ENCODE results near the gene GNG7. TPM values are rescaled to one million over a fixed set of nuclear protein-coding genes. Genes with fewer than 3 reads are reported as not detected.
A peak's percentile ranks its signal among the peaks of the same experiment; 100 is the strongest.

The GNG7 gene
- total RNA-seq, 2 donors from 2014 or later: 12.3 to 12.4 TPM

GRCh38 chr19:2524840-2525723, 177.4 kb downstream of the GNG7 start:
- no peaks in the 10 kb centered on the region for H3K4me1 Mint-ChIP-seq
- no peaks in the 10 kb centered on the region for H3K9me3 Mint-ChIP-seq
- TF ChIP-seq CTCF (conservative IDR thresholded peaks at IDR 0.05): no peak
- Histone ChIP-seq H3K9me3 (ENCODE audit: control insufficient read depth, low read length) (no peaks in the 10 kb centered on the region), H3K27ac (ENCODE audit: low read depth, low read length) (peak overlapping the region; percentile 17), H3K4me1 (ENCODE audit: control insufficient read depth, insufficient read depth, low read length) (no peaks in the 10 kb centered on the region), H3K4me3 (ENCODE audit: low read length) (no peak overlapping the region), H3K9ac (ENCODE audit: extremely low read depth, low read length, poor library complexity, severe bottlenecking) (no peak overlapping the region), H3K27me3 (ENCODE audit: control insufficient read depth, insufficient read depth, low read length, poor library complexity, severe bottlenecking) (no peaks in the 10 kb centered on the region), H3K36me3 (ENCODE audit: control insufficient read depth, insufficient read depth, low read length) (no peaks in the 10 kb centered on the region)
- no peak overlapping the region for H3K27ac Mint-ChIP-seq
- peak; percentile 57 for DNase-seq
- H3K36me3 Mint-ChIP-seq (ENCODE audit: low read depth): no peaks in the 10 kb centered on the region
- WGBS, 2 experiments (ENCODE audit: insufficient coverage in 1 of 2, insufficient read length in 1 of 2): 64 to 78% methylated on average over 31 to 45 of the region's 45 CpGs
- H3K4me3 Mint-ChIP-seq: no peak overlapping the region
- no peaks in the 10 kb centered on the region for H3K27me3 Mint-ChIP-seq (ENCODE audit: insufficient read depth)

- no peak for DNase-seq
- no peak overlapping the region for H3K4me3 Mint-ChIP-seq
Measured at GRCh38 chr19:2524361-2524839, 178.1 kb downstream of the GNG7 start.

More at GRCh38 chr19:2524361-2524839, 178.1 kb downstream of the GNG7 start:
- Histone ChIP-seq H3K27me3 (ENCODE audit: control insufficient read depth, insufficient read depth, low read length, poor library complexity, severe bottlenecking) (no peaks in the 10 kb centered on the region), H3K4me3 (ENCODE audit: low read length) (no peak overlapping the region), H3K4me1 (ENCODE audit: control insufficient read depth, insufficient read depth, low read length) (no peaks in the 10 kb centered on the region), H3K27ac (ENCODE audit: low read depth, low read length) (no peak overlapping the region), H3K9me3 (ENCODE audit: control insufficient read depth, low read length) (no peaks in the 10 kb centered on the region), H3K36me3 (ENCODE audit: control insufficient read depth, insufficient read depth, low read length) (no peaks in the 10 kb centered on the region), H3K9ac (ENCODE audit: extremely low read depth, low read length, poor library complexity, severe bottlenecking) (no peak overlapping the region)
- WGBS, 2 experiments (ENCODE audit: insufficient coverage in 1 of 2, insufficient read length in 1 of 2): 91 to 96% methylated on average over 14 to 16 of the region's 16 CpGs
- no peaks in the 10 kb centered on the region for H3K4me1 Mint-ChIP-seq
- TF ChIP-seq CTCF (conservative IDR thresholded peaks at IDR 0.05): no peak
- H3K27ac Mint-ChIP-seq: peak overlapping the region; percentile 39
- H3K9me3 Mint-ChIP-seq: no peaks in the 10 kb centered on the region
- H3K36me3 Mint-ChIP-seq (ENCODE audit: low read depth): no peaks in the 10 kb centered on the region
- H3K27me3 Mint-ChIP-seq (ENCODE audit: insufficient read depth): no peaks in the 10 kb centered on the region
